Astrocyte of the hippocampus (primary cell): ENCODE measurements around the gene PRAMEF20.
A peak's percentile ranks its signal among the peaks of the same experiment; 100 is the strongest.
"Not testable (repeated sequence)": the region's sequence is repeated elsewhere in the genome, so short reads cannot be mapped to it uniquely, and the experiment has no call there.

ENCODE experiments used
- DNase-seq: peaks from one replicate; pipeline ENCODE4 v3.0.0; 2011; ENCODE audit warnings: low read depth, low spot score

PRAMEF20 gene

GRCh38 chr1:13410150-13410549 lies at the start of gene PRAMEF20:
TSS of gene PRAMEF20 (plus strand) at chr1:13410450. CDS start at chr1:13416355, 5,905 bp downstream.
- DNase-seq: not testable (repeated sequence)

DNA sequence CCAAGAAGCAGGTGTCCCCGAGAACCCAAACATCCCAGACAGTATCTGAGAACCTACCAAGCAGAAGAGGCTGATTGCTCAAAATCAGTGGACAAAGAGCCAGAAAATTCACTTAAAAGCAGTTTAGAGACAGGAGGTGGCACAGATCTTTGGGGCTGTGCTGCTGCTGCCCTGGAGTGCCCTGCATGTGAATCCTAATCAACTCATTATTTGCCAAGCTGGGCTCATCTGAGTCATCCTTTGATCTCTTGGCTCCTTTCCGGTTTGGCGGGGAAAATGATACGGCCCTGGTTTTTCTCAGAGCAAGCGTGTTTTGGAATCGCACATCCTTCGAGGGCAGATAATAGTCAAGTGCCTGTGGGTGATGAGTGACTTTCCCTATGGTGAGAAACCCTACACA lies 47.9 kb upstream of the PRAMEF20 start:
- DNase-seq: not testable (repeated sequence)

DNA sequence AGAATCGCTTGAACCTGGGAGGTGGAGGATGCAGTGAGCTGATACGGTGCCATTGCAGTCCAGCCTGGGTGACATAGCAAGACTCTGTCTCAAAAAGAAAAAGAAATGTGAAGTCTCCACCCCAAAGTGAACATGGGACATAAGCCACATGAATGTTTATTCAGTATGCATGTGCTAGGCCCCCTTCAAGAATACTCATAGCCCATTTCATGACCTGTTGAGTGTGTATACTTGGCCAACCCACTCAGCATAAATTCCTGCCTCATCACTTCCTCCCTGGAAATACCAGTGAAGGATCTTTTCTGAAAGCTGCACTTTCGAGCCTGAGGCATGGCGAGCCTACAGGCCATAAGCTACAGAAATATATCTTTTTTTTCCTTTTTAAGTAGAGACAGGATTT lies 45.3 kb upstream of the PRAMEF20 start:
- not testable (repeated sequence) for DNase-seq

- DNase-seq: not testable (repeated sequence)
Measured at GRCh38 chr1:13366536-13366935, 43.7 kb upstream of the PRAMEF20 start.

DNA sequence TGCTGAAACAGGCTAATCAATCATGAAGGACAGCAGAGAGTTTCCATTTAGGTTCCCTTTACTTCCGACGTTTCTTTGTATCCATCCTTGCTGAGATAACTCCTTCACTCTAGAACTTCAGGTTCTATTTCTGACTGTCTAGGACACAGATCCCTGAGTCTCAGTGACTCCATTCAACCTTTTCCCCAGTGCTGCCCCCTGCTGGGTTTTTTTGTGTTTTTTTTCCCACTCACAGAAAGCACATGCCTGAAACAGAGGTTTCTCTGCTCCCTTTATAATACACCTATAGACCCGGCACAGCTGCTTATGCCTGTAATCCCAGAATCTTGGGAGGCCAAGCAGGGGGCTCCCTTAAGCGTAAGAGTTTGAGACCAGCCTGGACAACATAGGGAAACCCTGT lies 41.7 kb upstream of the PRAMEF20 start:
- DNase-seq: not testable (repeated sequence)

DNA sequence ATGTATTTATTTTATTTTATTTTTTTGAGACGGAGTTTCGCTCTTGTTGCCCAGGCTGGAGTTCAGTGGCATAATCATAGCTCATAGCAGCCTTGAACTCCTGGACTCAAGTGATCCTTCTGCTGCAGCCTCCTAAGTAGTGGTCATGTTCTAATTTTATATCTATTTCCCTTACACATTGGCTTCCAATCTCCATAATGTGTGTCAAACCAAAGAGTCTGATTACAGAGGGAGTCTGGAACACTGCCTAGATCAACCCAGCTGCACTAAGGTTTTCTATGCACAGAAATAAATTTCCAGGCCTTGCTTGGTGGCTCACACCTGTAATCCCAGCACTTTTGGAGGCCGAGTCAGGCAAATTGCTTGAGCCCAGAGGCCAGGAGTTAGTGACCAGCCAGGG lies 31.3 kb upstream of the PRAMEF20 start:
- DNase-seq: not testable (repeated sequence)

DNA sequence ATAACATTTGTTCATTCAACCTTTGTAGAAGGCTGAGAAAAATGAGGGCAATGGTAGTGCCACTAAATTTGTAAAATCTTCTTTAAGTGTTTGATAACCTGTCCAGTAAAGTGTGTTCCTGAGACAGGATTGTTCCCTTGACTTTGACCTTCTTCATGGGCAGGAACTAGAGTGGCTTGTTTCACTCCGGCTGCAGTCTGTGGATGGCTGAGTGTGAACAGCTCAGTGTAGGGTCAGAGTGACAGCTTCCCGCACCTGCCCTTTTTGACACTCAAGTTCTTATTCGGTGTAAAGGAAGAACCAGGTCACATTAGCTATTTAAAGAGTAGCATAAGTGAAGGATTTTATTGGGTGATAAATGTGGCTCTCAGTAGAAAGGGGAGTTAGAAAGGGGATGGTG lies 29.9 kb upstream of the PRAMEF20 start:
- not testable (repeated sequence) for DNase-seq

DNA sequence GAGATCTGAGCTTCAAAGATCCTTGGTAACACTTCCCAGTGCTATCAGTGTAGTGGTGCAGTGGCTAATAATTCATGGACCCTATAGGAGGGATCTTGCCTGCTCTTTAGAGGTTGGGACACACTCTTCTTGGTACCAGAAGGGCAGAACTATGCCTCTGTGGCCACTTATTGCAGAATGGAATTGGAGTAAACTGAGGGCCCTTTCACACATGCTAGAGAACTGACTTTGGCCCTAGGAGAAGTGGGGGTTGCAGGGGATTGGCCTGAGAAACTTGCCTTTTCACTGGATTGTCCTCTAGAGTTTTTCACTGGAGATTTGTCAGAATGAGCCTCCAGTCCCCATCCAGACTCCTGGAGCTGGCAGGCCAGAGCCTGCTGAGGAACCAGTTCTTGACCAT lies 20.9 kb upstream of the PRAMEF20 start, which contains the start of gene PRAMEF17:
PRAMEF17 (plus strand) TSS at position 301 of the 400 bp plus-strand sequence; CDS start at position 327, 26 bp downstream.
- not testable (repeated sequence) for DNase-seq

GRCh38 chr1:13393004-13393403 lies 17.2 kb upstream of the PRAMEF20 start:
- not testable (repeated sequence) for DNase-seq

DNA sequence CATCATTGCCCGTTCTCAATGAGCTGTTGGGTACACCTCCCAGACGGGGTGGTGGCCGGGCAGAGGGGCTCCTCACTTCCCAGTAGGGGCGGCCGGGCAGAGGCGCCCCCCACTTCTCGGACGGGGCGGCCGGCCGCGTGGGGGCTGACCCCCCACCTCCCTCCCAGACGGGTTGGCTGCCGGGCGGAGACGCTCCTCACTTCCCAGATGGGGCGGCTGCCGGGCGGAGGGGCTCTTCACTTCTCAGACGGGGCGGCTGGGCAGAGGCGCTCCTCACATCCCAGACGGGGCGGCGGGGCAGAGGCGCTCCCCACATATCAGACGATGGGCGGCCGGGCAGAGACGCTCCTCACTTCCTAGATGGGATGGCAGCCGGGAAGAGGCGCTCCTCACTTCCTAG lies 15.5 kb upstream of the PRAMEF20 start:
- not testable (repeated sequence) for DNase-seq

GRCh38 chr1:13395311-13395710 lies 14.9 kb upstream of the PRAMEF20 start:
- not testable (repeated sequence) for DNase-seq

DNA sequence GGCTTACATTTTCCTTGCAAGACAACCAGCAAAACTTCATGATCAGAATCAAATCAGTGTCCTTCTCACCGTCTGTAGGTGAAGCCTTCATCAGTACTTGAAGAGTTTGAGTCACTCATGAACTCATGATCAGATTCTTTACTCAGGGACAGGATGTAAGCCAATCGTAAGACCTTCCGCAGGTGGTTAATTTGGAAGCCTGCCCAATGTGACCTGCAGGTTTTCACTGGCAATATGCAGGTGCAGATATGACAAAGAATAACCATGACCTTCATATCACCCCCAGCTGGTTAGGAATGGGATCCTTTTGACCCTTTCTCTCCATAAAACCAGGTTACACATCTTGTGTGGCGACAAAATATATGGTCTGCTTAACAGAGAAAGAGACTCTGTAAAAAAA lies 2.4 kb upstream of the PRAMEF20 start:
- no peak for DNase-seq

- DNase-seq: no peak
Measured at GRCh38 chr1:13430495-13430894, 20.2 kb downstream of the PRAMEF20 start.

DNA sequence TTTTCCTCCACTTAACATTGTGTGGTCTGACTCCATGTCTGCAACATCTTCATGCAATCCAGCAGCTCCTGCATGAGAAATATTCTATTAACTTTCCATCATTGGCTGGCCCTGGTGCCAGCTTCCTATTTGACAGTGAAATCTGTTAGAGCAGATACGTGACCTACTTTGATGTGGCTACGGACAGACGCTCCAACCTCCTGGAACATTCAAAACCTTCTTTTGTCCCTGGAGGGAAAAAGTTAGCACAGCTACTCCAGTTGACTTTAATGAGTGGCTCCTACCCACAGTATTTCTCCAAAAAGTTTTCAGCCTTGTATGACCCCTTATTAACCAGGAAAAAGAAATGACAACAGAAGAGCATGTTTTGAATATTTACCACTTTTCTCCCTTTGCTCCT lies 22.0 kb downstream of the PRAMEF20 start:
- DNase-seq: no peak

- DNase-seq: not testable (repeated sequence)
Measured at GRCh38 chr1:13433694-13434358, 23.6 kb downstream of the PRAMEF20 start.

DNA sequence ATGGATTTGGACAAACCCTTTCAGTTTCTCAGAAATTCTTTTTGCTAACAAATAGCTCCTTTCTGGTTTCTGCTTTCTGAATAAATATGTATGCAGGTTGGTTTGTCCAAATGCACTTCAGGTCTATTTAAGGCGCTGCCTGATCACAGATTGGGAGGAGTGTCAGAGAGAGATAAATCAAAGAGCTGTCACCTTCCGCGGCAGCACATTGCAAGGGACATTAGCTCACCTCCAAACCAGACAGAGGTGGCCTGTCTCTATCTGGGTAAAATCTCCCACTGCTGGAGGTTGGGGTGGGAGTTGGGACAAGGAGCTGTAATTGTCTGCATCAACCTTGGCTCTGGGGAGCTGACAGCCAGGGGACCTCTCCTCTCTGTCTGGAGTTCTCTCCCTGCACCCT lies 25.2 kb downstream of the PRAMEF20 start:
- no peak for DNase-seq

GRCh38 chr1:13439104-13439783 lies 29.0 kb downstream of the PRAMEF20 start:
- DNase-seq: not testable (repeated sequence)

GRCh38 chr1:13443335-13443979 lies 33.2 kb downstream of the PRAMEF20 start:
- DNase-seq: peak; percentile 31

GRCh38 chr1:13450204-13450603 lies 40.0 kb downstream of the PRAMEF20 start:
- DNase-seq: no peak

DNA sequence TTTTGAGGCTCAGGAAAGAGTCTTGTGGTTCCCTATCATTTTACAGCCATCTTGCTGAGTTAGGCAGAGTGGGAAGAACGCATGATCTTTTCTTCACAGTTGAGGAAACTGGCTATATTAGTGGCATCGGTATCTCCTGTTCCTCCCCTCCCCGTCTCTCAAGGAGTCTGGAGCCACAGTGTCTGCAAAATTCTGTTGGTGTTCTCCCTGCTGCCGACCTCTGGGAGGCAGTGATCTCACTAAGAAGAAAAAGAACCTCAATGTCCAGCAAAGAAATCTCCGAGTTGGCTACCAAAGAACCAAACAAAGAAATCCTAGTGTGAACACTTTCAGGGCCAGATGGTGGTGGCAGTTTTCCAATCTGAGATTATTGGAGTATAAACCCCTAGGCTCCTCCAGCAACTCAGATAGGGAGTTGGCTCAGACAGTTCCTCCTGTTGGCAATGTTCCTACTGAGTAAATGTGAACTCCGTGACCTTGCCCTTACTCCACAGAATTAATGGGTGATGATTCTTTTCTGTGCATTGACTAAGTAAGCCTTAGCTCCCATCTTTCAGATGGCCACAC lies 41.2 kb downstream of the PRAMEF20 start:
- DNase-seq: no peak

DNA sequence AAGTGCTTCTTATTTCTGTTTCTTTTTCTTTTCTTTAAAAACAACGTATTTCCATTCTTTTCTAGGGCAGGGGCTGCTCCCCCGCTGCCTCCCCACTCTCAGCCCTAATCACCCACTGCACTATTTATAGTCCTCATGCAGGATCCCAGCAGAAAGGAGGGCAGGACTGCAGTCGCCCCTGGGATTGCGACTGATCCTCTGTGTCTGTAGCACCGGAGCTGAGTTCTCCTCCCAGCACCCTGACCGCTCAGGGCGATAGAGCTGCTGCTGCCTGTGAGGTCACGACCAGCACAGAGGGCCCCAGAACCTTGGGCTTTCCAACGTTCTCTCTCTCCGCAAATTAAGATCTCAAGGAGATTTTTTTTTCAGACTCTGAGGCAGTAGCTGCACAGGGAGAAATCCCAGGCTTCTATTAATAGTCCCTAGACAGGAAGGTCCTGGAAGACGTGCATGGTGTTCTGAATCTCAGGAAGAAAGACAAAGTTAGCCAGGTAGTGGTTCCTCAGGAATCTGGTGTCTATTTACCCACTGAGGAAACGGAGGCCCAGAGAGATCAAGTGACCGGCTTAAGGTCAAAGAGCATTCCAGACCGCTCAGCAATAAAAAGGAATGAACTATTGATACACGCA lies 46.8 kb downstream of the PRAMEF20 start:
- DNase-seq: no peak

- DNase-seq: no peak
Measured at GRCh38 chr1:13461977-13462376, 51.7 kb downstream of the PRAMEF20 start.
